GM21526 (cell line): ENCODE measurements around the gene FNDC3B.
A peak's percentile ranks its signal among the peaks of the same experiment; 100 is the strongest.

Experiments
- ATAC-seq: cut with Tn5 transposase; IDR thresholded peaks from one replicate; pipeline ENCODE4 v1.9.1; 2021; ENCODE audit warnings: moderate library complexity; ENCODE audit not compliant: unreplicated experiment, low FRiP score

FNDC3B gene

DNA sequence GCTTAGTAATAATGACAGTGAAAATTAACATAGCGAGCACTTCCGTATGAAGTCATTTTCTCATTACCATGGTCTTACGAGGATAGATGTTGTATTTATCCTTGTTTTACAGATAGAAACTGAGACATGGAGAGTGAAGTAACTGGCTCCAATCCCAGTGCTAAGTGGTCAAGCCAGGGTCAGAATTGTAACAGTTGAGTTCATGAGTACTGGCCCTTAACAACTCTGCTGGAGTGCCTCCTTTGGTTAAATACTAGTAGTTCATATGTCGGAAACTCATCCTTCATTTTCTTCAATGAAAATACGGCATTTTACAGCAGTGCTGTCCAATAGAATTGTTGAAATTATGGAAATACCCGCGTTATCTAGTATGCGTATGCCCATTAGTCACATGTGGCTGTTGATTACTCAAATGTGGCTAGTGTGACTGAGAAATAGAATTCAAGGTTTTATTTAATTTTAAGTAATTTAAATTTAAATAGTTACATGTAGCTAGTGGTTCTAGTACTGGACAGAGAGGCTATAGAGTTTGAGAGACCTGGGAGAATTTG is 32.5 kb downstream of the FNDC3B start:
- ATAC-seq = no peak

DNA sequence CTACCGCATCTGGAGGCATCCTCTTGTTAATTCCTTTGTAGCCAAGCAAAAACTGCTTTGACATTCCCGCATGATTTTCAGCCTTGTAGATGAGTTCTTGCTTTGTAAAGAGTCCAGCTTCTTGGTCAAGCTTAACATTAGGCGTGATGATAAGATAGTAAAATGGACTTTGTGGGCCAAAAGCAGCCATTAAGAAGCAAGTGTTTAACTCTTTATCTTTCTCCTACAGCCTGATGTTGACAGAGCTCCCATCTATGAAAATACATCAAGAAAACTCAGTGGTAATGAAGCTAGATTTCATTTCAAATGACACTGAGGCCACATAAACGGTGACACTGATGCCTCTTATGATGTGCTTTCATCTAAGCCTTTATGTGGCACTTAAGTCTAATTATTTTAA is 33.2 kb downstream of the FNDC3B start:
- no peak for ATAC-seq

DNA sequence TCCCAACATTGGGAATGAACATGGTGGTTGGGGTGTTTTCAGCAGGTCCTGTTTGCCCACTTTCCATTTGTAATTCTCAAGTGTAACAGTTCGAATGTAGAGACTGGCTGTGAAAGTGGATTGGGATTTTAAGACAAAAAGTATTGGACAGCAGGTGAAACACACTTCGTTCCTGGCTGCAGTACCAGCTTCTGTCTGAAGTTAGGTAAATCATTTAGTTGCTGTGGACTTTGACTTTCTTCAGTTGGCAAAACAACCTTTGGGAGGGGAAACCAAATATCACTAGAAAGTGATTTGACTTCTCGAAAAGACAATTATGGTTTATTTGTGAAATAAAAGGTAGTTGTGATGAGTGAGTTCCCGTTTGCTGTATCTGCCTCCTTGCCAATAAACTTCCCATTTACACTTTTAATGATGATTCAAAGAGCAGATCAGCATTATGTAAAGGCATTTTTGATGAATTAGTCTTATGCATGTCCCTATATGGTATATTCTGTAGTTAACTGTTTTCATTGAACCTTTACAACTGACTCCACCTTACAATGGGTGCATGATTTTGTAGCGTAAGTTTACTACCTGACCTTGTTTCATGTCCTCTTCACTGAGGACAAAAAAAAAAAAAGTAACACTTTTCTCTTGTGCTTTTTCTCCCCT is 34.0 kb downstream of the FNDC3B start:
- ATAC-seq = no peak

DNA sequence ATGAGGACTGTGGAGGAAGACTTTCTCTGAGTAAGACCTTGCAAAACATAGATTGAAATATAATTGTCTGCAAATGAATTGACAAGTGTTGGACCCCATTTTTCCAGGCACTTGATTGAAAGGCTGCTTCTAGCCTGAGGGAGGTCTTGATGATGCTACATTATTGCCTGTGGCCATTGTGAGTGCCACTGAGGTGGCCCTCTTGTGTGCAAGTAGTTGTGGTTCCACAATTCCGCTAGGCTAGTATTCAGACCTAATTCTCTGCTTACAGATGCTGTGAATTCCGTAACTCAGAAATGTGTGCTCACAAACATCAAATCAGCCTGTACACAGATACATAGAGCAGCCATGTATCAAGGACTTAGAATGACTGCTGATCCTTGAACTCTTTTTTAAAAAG is 34.7 kb downstream of the FNDC3B start:
- ATAC-seq = no peak

DNA sequence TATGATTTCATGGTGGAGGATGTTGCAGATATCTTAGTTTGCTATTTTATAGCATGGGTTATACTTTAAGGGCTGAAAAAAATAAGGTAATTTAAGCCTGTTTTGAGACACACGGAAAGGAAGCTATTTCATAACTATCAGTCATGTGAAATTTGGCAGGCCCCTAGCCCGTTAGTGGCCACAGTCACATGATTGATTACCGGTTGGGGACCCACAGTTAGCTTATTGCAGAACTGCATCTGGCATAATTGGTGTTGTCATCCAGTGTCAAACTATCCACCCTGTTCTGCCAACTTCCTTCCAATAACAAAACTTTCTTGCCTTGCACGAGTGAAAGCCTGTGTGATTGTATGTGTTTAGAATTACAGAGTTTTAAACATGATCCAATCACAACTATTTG is 35.2 kb downstream of the FNDC3B start:
- ATAC-seq = no peak

DNA sequence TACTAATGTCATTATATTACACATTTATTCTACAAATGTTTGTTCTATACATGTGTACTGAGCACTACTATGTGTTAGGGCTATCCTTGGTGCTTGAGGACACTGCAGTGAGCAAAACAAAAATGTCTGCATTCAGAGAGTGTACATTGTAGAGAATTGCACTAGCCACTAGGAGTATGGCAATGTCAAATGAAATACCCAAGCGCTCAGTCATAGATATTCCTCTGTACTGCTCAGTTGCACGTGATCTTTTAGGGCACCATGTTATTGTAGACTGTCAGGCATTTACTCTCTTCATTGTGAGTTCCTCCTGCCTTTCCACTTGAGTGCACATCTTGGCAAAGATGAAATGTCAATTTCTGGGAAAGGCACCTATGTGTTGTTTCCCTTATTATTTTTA is 36.8 kb downstream of the FNDC3B start:
- ATAC-seq = no peak

DNA sequence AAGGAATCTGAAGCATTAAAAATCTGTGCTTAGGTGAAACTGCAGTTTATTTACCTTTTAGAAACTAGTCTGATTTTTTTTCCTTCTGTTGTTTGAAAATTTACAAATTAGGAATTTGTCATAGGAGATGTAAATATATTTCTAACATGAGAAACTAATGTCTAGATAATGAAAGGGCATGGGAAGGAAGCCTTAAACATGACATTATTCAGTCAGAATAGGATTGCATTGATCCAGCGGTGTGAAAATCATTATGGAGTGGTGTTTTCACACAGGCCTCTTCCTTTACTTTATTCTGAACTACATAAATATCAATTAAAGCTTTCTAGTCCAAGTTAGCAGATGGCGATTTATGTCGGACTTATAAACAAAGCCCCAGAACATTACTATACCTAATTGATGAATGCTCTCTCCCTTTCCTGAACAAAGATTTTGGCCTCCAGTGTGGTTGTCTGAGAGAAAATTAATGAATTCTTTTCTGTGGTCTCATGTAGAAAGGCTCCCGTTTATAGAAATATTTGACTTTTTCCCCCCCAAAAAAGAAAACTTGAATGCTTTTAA is 37.9 kb downstream of the FNDC3B start:
- no peak for ATAC-seq

DNA sequence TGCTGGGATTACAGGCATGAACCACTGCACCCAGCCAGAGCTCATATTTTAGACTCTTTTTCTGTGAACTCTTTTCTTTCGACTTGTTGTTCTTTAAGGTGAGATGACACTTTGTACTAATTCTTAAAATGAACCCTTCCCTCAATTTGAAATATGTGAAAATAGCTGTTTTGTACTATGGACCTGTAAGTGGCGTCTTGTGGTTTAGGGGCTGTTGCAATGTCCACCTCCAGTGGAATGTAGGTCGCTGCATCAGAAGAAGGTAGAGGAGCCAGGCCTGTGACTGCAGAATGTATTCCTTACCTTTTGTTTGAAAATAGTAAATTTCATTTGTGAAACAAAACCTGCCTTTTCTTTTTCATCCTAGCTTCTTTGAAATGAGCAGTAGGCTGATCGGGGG is 38.9 kb downstream of the FNDC3B start:
- no peak for ATAC-seq

DNA sequence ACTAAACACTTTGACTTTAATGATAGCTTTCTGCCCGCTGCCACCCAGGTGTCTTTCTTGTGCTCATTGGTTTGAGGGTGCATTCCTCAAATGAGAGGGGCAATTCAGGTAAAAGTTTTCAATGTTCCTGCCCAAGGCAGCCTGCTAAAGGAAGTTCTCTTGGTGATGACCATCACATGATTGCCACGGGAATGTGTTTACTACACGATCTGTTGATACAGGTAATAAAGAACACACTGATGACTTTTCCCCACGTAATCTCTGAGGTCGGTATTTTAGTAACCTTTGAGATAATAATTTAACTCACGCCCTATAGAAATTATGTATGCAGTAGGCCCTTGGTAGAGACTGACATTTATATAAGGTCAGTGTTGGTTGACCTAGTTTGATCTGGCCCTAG is 39.3 kb downstream of the FNDC3B start:
- ATAC-seq = no peak

DNA sequence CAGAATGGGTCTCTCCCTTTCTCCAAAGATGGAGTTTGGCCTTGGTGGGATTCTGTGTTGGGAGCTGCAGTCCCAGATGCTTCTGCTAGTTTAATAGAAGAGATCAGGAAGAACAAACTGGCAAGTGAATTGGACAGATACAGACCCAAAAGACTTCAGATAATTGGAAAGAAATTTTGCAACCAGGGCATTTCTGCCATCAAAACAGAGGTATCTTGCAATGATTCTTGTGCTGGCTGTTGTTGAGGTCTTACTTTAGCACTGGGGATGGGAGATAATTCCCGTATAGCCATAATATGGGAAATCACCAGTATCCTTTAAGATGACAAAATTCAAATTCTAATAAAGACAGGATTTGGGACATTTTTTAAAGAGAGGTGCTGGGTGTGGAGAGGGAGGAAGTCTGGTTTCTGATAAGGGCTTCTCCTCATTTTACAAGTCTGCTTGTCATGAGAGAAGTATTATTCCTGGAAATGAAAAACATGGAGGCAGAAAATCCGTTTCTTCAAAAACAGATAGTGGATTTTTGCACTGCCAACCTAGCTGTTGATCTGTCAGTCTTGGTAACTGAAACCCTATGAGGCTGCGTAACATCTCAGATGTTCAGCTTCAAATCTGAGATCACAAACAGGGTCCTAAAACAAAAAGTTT is 40.1 kb downstream of the FNDC3B start:
- no peak for ATAC-seq

DNA sequence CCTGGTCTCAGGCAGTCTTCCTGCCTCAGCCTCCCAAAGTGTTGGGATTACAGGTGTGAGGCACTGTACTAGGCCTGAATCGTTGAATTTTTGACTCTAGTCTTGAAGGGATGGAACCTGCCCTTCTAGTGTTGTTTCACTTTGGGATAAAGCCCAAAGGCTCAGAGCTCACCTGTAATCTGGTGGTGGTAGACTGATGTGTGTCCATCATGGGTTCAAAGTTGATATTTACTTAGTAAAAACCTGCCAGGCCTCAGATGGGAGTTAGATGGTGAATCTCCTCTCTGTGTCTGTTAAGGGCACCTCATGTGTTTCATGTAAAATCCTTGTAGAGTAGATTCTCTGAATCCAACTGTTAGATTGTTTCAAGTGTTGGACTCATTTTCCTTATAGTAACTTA is 41.1 kb downstream of the FNDC3B start:
- no peak for ATAC-seq

DNA sequence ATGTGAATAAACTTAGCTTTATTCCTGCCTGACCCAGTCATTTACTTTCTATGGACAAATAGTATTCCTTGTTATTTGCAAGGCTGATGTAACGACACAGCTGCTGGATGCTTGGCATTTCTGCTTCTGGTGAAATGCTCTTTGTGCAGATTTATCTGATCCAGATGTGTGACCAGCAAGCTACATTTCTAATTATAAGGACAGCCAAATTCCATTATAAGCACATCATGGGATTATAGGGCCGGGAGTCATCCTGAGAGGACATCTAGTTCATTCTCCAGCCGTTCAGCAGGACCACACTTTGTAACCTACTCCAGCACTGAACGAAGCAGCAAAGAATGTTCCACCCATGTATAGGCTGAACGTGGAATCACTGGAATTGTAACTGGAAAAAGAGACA is 42.9 kb downstream of the FNDC3B start:
- no peak for ATAC-seq

DNA sequence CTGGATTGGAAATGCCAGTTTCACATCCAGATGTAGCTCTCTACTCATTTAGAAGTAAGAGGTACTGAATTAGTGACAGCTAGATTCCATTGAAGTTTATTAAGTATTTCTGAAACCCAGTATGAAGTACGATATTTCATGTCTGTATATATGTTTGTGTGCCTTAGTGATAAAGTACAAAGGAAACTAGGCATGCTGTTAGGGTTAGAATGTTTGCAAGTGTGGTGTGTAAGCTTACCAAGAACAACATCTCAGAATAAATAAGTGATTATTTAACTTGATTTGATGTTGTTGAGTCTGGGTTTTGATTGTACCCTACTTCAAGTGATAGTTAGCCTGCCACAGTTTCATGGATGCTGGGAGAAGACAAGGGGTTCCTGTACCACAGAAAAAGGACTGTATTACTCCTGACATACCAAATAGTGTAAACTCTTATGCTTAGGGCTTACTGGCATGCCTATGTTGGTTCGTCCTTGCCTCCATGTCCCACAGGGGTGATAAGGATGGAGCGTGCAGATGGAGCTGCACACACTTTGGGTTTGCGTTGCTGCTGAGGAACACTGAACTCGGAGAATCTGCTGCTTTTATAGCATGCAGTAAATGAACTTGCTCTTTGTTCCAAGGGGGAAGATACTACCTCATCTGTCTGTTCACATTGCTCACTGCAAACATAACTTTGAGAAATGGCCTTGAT is 43.6 kb downstream of the FNDC3B start:
- ATAC-seq = no peak

DNA sequence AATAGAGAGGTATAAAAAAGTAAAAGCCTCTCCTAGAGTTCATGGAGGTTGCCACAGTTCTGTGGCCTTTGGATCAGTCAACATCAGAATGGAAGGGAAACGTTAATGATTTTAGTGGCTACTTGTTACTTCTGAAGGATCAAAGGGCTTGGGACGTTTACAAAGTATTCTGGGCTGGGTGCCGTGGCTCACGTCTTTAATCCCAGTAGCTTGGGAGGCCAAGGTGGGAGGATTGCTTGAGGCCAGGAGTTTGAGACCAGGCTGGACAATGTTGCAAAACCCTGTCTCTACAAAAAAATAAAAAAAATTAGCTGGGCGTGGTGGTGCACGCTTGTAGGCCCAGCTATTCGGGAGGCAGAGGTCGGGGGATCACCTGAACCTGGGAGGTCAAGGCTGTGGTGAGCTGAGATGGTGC is 44.6 kb downstream of the FNDC3B start:
- no peak for ATAC-seq

DNA sequence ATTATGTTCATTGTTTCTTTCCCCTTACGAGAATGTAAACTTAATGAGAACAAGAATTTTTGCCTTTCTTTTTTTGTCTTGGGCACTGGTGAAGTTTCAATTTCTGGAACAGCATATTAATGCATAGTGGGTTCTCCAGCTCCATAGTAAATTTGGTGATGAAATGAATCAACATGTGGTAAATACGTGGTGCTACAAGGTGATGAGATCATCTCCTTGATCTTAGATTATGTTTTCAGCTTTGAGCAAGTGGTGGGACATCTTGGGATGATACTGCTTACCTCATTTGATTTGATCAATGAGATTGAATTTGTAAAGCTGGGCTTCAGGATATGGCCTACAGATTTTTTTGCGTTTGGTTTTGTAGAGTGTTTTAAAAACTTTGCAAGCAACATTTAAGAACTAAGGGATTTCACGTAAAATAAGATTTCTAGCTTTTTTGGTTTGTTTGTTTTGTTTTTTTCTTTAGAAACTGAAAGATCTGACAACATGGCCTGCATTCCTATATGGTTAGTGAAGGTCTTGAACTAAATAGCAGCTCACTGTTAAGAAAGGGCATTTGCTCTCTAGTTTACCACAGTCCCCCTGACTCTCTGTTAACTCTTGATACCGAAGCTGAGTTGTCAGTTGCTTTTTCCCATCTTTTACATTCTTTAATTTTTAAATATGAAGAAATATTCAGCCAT is 45.6 kb downstream of the FNDC3B start:
- no peak for ATAC-seq

DNA sequence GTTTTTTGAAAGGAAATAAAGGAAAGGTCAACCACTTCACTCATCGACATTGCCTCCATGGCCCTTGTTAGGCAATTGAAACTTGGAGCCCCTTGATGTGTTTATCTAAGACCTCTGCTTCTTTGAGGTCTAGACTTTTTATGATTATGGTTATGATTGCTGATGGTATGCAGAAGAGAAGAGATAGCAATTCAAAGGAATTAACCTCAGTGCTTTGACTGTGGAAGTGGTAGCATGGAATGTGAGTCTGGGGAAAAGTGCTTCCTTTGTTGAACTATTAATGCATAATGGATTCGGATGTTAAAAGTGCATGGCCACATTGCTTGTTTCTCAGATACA is 46.1 kb downstream of the FNDC3B start:
- no peak for ATAC-seq

DNA sequence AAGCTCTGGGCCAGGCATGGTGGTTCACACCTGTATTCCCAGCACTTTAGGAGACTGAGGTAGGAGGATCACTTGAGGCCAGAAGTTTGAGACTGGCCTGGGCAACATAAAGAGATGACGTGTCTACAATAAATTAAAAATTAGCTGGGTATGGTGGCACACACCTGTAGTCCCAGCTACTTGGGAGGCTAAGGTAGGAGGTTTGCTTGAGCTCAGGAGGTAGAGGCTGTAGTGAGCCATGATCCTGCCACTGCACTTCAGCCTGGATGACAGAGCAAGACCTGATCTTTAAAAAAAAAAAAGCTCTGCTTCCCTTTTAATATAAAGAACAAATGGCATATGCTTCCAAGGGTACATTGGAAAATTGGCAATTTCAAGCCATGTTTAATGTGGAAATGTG is 46.7 kb downstream of the FNDC3B start:
- ATAC-seq = no peak

DNA sequence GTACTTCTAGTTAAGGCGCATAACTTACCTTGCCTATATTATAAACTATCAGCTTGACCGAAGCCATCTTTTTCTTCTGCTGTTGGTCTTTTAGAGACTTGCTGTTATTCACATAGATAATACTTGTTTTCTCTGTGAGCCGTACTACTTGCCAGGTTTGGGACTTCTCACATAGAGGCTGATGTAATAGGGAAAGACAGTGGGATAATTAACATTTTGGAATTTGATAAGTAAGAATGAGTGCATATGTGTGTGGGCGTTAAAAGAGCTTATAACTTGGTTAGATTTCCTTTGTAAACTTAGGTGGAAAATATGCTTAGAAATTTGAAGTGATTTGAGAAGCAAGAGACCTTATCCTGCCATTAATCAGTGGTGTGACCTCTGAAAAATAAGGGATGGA is 47.8 kb downstream of the FNDC3B start:
- no peak for ATAC-seq

DNA sequence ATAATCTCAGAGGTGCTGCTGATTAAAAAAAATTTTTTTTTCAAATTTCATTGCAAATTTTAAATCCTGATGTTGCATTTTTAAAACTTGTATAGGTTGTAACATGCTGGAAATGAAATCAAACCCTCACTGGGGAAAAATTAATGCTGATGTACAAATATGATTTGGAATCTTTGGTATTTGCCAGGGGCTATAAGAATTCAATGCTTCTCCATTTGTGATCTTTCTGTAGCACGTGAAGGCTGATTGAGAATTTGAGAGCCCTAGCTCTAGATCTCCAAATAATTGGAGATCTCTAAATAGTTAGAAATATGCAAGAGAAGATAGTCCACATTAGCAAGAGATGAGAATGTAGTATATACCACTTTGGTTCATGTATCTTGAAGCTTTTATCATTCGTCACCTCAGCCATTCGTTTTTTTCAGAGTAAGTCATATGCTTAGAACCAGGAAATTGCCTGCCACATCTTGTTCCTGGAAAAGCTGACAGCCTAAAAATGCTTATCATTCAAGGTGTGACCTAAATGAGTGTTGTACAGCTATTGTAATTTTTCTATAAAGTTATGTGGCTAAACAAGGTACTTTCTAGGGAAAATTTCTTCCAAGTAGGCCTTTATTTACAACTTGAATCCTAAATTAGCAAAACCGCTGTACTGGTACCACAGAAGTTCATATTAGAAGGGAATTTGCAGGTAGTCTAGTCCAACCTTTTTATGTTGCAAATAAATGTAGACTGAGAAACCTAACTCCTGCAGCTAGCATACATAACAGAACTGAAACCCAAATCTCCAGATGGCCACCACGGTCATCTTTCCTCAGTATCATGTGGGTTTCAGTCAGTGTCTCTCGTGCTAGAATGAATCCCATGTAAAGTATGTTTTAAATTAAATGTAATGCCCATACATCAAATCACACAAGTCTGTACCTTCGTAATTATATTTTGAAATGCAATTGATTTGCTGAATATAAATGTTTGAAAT is 48.5 kb downstream of the FNDC3B start:
- peak; percentile 87 for ATAC-seq

DNA sequence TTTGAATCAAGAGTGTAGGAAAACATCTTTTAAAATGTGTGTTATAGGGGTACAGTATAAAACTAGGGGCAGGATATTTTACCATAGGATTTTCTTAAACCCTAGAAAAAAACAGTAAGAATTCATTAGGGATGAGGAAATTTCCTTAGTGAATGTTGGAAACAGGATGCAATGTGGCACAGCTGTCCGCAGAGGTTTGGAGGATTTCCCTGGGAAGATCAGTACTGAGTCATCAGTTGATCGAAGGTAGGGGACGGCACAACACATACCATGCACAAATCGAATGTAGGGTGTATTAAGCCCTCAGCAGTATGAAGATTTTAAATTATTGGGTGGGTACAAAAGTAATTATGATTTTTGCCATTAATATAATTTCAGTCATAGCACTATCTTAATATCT is 49.9 kb downstream of the FNDC3B start:
- ATAC-seq = no peak
